22Rv1 (cell line): Measurements from ENCODE around the gene SMARCC2.

Source experiments
- CTCF ChIP-seq: fragments of 450-650 bp; IDR thresholded peaks from 2 replicates; pipeline ENCODE4 v1.5.1; 2017; ENCODE audit warnings: mild to moderate bottlenecking
- ZFX ChIP-seq: fragments of 450-650 bp; IDR thresholded peaks from 2 replicates; pipeline ENCODE4 v1.6.1; 2017; ENCODE audit warnings: antibody characterized with exemption, borderline replicate concordance

- TF ChIP-seq CTCF (no peak), ZFX (no peak)
These were observed 42.5 kb downstream of the SMARCC2 start for GRCh38 chr12:56146492-56147460.
